NCI-H1048 (cell line): ENCODE results near the gene SNRPE.

Experiments
- DNase-seq: peaks from one replicate; lab custom pipeline; 2025; lab: John Stamatoyannopoulos, UW

The SNRPE gene

GRCh38 chr1:203880606-203881005, 19.2 kb downstream of the SNRPE start:
- DNase-seq = no peak

- no peak for DNase-seq
Measured at GRCh38 chr1:203888807-203889251, 27.4 kb downstream of the SNRPE start.

- DNase-seq = no peak
Measured at GRCh38 chr1:203891950-203892349, 30.6 kb downstream of the SNRPE start.

- no peak for DNase-seq
Measured at GRCh38 chr1:203898458-203899352, 37.3 kb downstream of the SNRPE start.

GRCh38 chr1:203899353-203899716, 37.9 kb downstream of the SNRPE start:
- DNase-seq = no peak

- DNase-seq = no peak
Measured at GRCh38 chr1:203899869-203900714, 38.7 kb downstream of the SNRPE start.

- DNase-seq = no peak
Measured at GRCh38 chr1:203901581-203901980, 40.2 kb downstream of the SNRPE start.

GRCh38 chr1:203905275-203905674, 43.9 kb downstream of the SNRPE start:
- DNase-seq = no peak

GRCh38 chr1:203906932-203907331, 45.5 kb downstream of the SNRPE start:
- no peak for DNase-seq

GRCh38 chr1:203907901-203908300, 46.5 kb downstream of the SNRPE start:
- DNase-seq = no peak

GRCh38 chr1:203911806-203912205, 50.4 kb downstream of the SNRPE start:
- DNase-seq = no peak

- no peak for DNase-seq
Measured at GRCh38 chr1:203913073-203913521, 51.7 kb downstream of the SNRPE start.

- DNase-seq = no peak
Measured at GRCh38 chr1:203914292-203914691, 52.9 kb downstream of the SNRPE start.

- no peak for DNase-seq
Measured at GRCh38 chr1:203915811-203916210, 54.4 kb downstream of the SNRPE start.

- DNase-seq = no peak
Measured at GRCh38 chr1:203916756-203917155, 55.4 kb downstream of the SNRPE start.
